Small intestine (tissue), 7 donors: ENCODE measurements around the gene GBX2. TPM values are rescaled to one million over a fixed set of nuclear protein-coding genes. Genes with fewer than 3 reads are reported as not detected.

Source experiments
- DNase-seq, 2 donors: peaks; one replicate each; pipeline versions ENCODE4 v3.0.0 to v3.0.0-alpha.2; 2013
- FAIRE-seq: peaks from 2 replicates; lab custom pipeline; 2012; peaks lifted over from hg19 to GRCh38; lab: Jason Lieb, UNC
- H3K27ac ChIP-seq, 3 donors: one replicate each; pipeline ENCODE4 v1.5.1; 2013; ENCODE audit warnings: low read length in 2 of 3, mild to moderate bottlenecking in 2 of 3, control low read depth in 1 of 3, inconsistent platforms in 1 of 3, low read depth in 1 of 3, moderate library complexity in 1 of 3
- H3K27me3 ChIP-seq, 3 donors: one replicate each; pipeline ENCODE4 v1.6.1; 2013; ENCODE audit warnings: low read length in 3 of 3, inconsistent platforms in 1 of 3; ENCODE audit not compliant: control insufficient read depth in 3 of 3, insufficient read depth in 3 of 3
- H3K36me3 ChIP-seq, 3 donors: one replicate each; pipeline ENCODE4 v1.6.1; 2013; ENCODE audit warnings: low read length in 3 of 3, inconsistent platforms in 1 of 3, low read depth in 1 of 3, mild to moderate bottlenecking in 1 of 3, moderate library complexity in 1 of 3; ENCODE audit not compliant: control insufficient read depth in 3 of 3, insufficient read depth in 2 of 3
- H3K4me1 ChIP-seq, 3 donors: one replicate each; pipeline ENCODE4 v1.6.1; 2013; ENCODE audit warnings: low read length in 2 of 3, inconsistent platforms in 1 of 3, low read depth in 1 of 3, mild to moderate bottlenecking in 1 of 3, moderate library complexity in 1 of 3; ENCODE audit not compliant: control insufficient read depth in 3 of 3, insufficient read depth in 2 of 3
- H3K4me3 ChIP-seq, 3 donors: one replicate each; pipeline ENCODE4 v1.5.1; 2013; ENCODE audit warnings: low read length in 3 of 3, control low read depth in 1 of 3, inconsistent platforms in 1 of 3, low read depth in 1 of 3, mild to moderate bottlenecking in 1 of 3, moderate library complexity in 1 of 3
- H3K9me3 ChIP-seq, 2 donors: one replicate each; pipeline ENCODE4 v1.6.1; 2013; ENCODE audit warnings: low read depth in 1 of 2, low read length in 1 of 2; ENCODE audit not compliant: control insufficient read depth in 2 of 2, insufficient read depth in 1 of 2
- WGBS, 3 donors: extraction: QIAGEN DNeasy Blood & Tissue Kit; methylation state at CpG; one replicate each; pipeline ENCODE4 v1.1.7; 2013; 5-methylcytosine and 5-hydroxymethylcytosine counted together
- polyA plus RNA-seq, 4 donors: library from polyadenylated mRNA; stranded (reverse) in 3 of 4; unstranded in 1 of 4; fragments of 200-250 nt in 3 of 4; fragments of 120-200 nt in 1 of 4; gene quantifications; one replicate each; pipeline versions ENCODE4 v1.2.1 to v1.2.3, GENCODE V29; 2013
- donor health status: healthy with polysubstance abuse.
- donor health status: control.
- donor health status: control.
- donor health status: Bipolar disorder and iron deficiency.
- donor health status: healthy.

Gene GBX2
- polyA plus RNA-seq, 4 donors: not detected

DNA sequence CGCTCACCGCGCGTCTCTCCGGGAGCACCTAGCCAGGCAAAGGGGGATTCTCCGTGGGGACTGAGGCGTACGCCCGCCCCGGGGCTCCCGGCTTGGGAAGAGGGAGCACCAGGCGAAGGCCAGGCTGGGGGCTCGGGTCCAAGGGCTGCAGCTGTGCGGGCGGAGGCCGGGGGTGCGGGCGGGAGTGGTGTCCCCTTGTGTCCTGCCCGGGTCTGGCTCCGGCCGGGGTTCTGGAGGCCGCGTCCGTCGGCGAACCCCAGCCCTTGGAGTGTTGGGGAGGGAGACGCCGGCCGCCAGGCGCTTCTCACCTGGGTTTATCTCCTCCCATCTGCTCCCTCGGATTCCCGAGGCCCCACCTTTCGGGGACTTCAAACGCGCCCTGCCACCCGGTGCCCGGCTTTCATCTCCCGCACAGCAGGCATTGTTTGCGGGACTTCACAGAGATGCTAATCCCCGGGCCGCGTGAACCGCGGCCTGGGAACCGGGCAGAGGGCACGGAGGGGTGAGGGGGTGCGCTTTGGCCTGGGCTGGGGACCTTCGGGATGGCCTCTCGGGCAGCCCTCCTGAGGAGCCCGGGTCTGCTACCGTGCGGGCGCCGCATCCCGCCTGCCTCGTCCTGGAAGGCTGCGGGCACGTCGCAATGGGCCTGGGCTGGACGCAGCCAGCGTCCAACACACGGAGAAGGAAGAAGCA lies 5.0 kb upstream of the GBX2 start:
- Histone ChIP-seq H3K9me3 (peaks cover 0 to 10% of the 10 kb centered on the region in 2 donors), H3K27ac (no peak overlapping the region), H3K4me1 (peaks cover 0 to 22% (median 0%) of the 10 kb centered on the region in 3 donors), H3K4me3 (no peak overlapping the region), H3K27me3 (peaks cover 23 to 97% (median 63%) of the 10 kb centered on the region in 3 donors), H3K36me3 (no peaks in the 10 kb centered on the region)
- FAIRE-seq (no peak), DNase-seq (no peak)
- WGBS, 3 donors: 6 to 11% (median 7%) methylated on average over 52 to 62 of the region's 62 CpGs

DNA sequence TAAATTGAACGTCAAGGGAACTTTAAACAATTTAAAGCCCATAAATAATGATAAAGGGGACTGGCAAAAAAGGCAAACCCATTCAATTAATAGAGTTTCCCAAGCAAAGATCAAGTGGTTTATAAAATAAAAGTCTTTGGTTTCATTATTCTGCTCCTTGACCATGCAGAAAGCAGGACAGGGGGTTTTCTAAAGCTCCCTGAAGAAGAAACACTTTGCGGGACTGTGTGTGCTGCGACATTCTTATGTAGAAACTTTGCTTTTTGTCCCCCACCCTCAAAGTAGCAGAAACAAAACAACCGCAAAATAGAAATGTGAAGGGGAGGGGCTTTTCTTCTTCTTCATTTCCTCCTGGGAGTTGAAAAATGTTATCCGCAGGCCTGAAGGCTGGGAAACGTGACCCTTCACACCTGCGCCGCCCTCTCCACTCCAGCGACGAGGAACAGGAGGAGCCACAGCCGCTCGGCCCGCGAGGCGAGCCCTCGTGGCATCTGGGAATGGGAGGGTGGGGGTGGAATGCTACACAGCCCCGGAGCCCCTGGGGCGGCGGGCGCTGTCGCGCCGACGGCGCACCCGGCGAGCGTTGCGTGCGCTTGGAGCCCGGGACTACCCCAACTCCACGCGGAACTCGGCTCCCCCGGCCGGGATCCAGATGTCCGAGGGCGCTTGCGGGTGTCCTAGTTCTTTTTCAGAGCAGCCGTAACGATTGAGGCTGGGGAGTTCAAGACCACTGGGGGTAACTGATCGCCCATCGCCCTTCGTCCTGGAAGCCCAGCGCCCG lies 4.3 kb upstream of the GBX2 start:
- H3K4me1 ChIP-seq: peaks cover 0 to 18% (median 0%) of the 10 kb centered on the region in 3 donors
- no peaks in the 10 kb centered on the region for H3K36me3 ChIP-seq
- FAIRE-seq (no peak), DNase-seq (peak in 1 of 2 donors; percentile 38)
- H3K4me3 ChIP-seq: no peak overlapping the region
- H3K27ac ChIP-seq: no peak overlapping the region
- 5 to 7% (median 6%) methylated on average over 46 of the region's 46 CpGs for WGBS, 3 donors
- peaks cover 0 to 10% of the 10 kb centered on the region in 2 donors for H3K9me3 ChIP-seq
- peaks cover 26 to 94% (median 61%) of the 10 kb centered on the region in 3 donors for H3K27me3 ChIP-seq

DNA sequence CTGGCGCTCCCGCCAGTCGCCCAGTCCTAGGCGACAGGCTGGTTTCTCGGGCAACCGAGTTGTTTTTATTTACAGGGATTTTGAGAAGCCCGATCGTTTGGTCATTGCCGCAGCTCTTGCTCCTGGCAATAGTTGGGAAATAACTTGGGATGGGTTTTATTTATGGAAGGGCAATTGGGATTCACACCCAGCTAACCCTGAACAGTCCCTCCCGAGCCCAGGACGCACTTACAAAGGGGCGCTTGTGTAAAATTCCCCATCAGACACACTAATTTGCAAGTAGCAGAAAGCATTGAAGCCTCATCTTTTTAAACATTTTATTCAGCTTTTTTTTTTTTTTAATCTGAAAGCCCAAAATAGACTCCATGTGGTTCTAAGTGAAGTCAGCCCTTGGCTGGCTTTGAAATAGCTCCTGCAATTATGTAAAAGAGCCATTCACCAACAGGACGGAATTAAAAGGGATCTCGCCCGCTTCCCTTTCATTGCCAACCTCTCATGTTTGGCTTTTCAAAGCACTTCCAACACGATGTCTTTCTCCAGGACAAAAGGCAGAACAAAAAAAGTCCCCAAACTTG lies 3.6 kb upstream of the GBX2 start:
- Histone ChIP-seq H3K9me3 (peaks cover 0 to 10% of the 10 kb centered on the region in 2 donors), H3K4me3 (no peak overlapping the region), H3K36me3 (no peaks in the 10 kb centered on the region), H3K4me1 (peaks cover 0 to 22% (median 0%) of the 10 kb centered on the region in 3 donors), H3K27me3 (peaks cover 33 to 94% (median 65%) of the 10 kb centered on the region in 3 donors), H3K27ac (no peak overlapping the region)
- no peak for DNase-seq
- 7 to 11% (median 9%) methylated on average over 16 of the region's 16 CpGs for WGBS, 3 donors
- no peak for FAIRE-seq

DNA sequence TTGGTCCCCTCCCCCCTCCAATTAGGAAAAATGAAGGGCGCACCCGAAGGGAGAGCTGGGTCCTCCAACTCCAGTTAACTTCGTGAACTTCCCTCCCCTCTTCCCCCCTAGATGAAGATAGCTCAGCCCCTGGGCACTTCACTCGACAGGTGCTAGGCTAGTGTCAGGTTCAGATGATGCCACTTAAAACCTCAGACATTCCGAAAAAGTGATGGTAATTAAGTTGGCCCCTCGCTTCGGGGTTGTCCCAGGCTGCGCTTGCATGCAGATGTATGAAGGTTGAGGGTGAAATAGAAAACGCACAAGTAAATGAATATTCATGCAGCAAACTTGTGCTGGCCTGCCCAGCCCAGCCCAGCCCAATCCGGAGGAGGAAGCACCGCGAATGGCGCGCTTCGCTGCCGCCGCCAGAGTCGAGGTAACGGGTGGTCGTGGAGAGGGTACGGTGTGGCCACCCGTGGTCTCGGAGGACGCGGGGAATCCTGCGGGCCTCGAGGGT lies 3.0 kb upstream of the GBX2 start:
- no peaks in the 10 kb centered on the region for H3K36me3 ChIP-seq
- 7 to 13% (median 13%) methylated on average over 27 of the region's 27 CpGs for WGBS, 3 donors
- FAIRE-seq (no peak), DNase-seq (no peak)
- peaks cover 2 to 27% (median 3%) of the 10 kb centered on the region in 3 donors for H3K4me1 ChIP-seq
- peaks cover 0 to 10% of the 10 kb centered on the region in 2 donors for H3K9me3 ChIP-seq
- peaks cover 33 to 95% (median 69%) of the 10 kb centered on the region in 3 donors for H3K27me3 ChIP-seq
- H3K4me3 ChIP-seq: no peak overlapping the region
- no peak overlapping the region for H3K27ac ChIP-seq

DNA sequence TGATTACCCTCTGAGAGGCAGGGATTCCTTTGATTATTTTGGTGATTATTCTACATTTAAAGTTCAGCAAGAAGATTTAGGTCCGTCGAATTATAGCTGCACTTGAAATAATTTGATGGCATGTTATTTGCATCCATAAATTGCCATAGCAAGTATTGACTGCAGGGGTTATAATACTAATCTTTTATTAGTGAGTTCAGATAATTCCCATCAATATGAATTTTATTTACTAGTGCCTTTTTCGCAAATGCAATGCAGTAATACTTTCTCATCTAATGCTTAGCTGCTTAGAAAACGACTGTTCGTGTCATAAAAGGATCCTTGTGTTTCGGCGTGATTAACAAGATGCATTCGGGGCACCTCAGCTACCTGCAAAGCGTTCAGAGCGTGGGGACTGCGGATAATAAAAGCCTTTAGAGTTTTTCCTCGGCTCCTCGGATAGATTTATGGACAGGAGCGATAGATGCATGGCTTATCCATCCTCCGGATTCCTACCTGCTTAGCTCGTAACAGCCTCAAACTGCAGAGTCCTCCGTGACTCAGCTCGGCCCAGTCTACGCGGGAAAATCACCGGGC lies 2.5 kb upstream of the GBX2 start:
- FAIRE-seq: no peak
- Histone ChIP-seq H3K4me1 (peaks cover 2 to 27% (median 3%) of the 10 kb centered on the region in 3 donors), H3K36me3 (no peaks in the 10 kb centered on the region), H3K9me3 (peaks cover 0 to 10% of the 10 kb centered on the region in 2 donors), H3K27ac (no peak overlapping the region), H3K4me3 (no peak overlapping the region), H3K27me3 (peaks cover 33 to 97% (median 73%) of the 10 kb centered on the region in 3 donors)
- DNase-seq: no peak
- WGBS, 3 donors: 13 to 15% (median 14%) methylated on average over 21 of the region's 21 CpGs

DNA sequence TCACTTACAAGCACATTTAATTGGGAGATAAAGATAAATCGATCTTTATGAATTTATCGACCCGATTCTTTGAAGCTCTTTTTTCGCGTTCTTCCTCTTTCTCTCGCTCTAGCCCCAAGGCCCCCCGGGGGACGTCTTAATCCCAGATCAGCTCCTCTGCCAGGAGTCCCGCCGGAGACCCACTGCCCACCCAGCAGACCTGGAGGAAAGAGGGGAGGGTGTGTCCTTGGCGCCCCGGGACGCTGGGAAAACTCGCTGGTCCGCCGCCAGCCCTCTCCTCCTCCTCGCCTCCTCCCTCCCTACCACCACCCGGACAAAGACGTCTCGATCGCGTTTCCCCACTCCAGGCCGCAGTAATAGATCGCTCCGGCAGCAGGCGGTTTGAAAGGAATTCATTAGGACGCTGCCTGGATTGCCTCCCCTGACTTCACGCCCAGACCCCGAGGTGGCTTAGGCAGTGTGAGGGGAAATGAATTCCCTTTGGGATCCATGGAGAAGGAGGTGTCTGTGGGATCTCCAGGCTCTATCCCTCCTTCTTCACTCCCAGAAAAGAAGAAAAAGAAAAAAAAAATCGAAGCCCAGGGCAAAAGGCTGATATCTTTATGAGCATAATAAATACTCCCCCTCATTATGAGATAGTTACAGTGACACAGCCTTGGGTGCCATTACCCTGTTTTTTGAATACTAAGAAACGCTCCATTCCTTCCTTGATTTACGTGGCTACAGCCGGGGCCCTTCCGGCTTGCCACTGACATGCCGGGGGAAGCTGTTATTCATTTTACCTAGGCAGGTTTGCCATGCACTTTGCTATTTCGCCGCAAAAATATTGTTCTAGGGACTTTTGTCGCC lies 1.8 kb upstream of the GBX2 start:
- peaks cover 0 to 10% of the 10 kb centered on the region in 2 donors for H3K9me3 ChIP-seq
- no peak for FAIRE-seq
- WGBS, 3 donors: 7 to 12% (median 11%) methylated on average over 30 to 38 of the region's 38 CpGs
- H3K36me3 ChIP-seq: no peaks in the 10 kb centered on the region
- peaks cover 33 to 97% (median 76%) of the 10 kb centered on the region in 3 donors for H3K27me3 ChIP-seq
- DNase-seq: no peak
- H3K4me1 ChIP-seq: peaks cover 2 to 27% (median 3%) of the 10 kb centered on the region in 3 donors
- no peak overlapping the region for H3K4me3 ChIP-seq
- no peak overlapping the region for H3K27ac ChIP-seq

DNA sequence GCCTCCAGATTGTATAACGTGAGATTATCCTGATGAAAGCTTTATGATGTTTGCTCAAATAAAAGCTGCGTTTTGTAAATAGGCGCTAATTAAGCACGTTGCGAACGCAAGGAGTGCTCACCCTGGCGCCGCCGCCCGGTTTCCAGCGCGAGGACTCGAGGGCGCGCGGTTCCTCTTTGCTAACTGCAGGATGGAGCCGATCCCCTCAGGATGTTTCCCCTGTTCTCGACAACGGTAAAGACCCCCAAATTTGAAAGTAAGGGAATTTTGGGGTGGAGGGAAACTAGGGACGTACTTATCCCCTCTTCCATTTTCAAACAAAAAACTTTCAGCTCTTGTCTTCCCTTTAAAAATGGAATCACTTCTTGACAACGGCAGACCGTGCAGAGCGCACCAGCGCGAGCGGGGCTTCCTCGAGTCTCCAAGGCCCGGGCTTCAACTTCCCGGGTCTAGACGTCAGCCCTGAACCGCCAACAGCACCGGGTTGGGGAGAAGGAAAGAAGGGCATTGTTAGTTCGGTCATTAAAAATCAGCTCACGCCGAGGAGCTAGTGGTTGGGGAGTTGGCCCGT lies 1.1 kb upstream of the GBX2 start:
- H3K9me3 ChIP-seq: peaks cover 0 to 10% of the 10 kb centered on the region in 2 donors
- H3K36me3 ChIP-seq: no peaks in the 10 kb centered on the region
- no peak overlapping the region for H3K27ac ChIP-seq
- WGBS, 3 donors: 7 to 10% (median 8%) methylated on average over 36 of the region's 36 CpGs
- DNase-seq: peak in 1 of 2 donors; percentile 34
- peaks cover 36 to 97% (median 78%) of the 10 kb centered on the region in 3 donors for H3K27me3 ChIP-seq
- peaks cover 2 to 23% (median 3%) of the 10 kb centered on the region in 3 donors for H3K4me1 ChIP-seq
- FAIRE-seq: no peak
- H3K4me3 ChIP-seq: no peak overlapping the region
